ENCODE data around the gene HDAC3.

- TF ChIP-seq POLR2A (IDR thresholded peaks at IDR 0.05; ENCODE audit: borderline replicate concordance, extremely low read depth, insufficient read depth, insufficient read length) (no peak), ELF1 (IDR thresholded peaks at IDR 0.05; ENCODE audit: borderline replicate concordance, low read depth) (no peak), CTCF (IDR thresholded peaks at IDR 0.05 in 2 of 3, conservative IDR thresholded peaks at IDR 0.05 in 1 of 3; ENCODE audit: borderline replicate concordance in 1 of 3, insufficient read depth in 1 of 3, low read depth in 2 of 3, low read length in 2 of 3) (no peak), EZH2phosphoT487 (IDR thresholded peaks at IDR 0.05; ENCODE audit: borderline replicate concordance) (no peak), JUND (IDR thresholded peaks at IDR 0.05) (no peak), POLR2AphosphoS5 (IDR thresholded peaks at IDR 0.05; ENCODE audit: low read depth, low read length) (no peak), CEBPB (IDR thresholded peaks at IDR 0.05; ENCODE audit: low read depth) (no peak), ZBTB33 (IDR thresholded peaks at IDR 0.05; ENCODE audit: extremely low read depth, insufficient replicate concordance, low read length) (no peak), EZH2 (IDR thresholded peaks at IDR 0.05) (no peak), RAD21 (IDR thresholded peaks at IDR 0.05; ENCODE audit: low read depth) (no peak), ATF3 (IDR thresholded peaks at IDR 0.05) (no peak), YY1 (IDR thresholded peaks at IDR 0.05; ENCODE audit: extremely low read depth, insufficient replicate concordance, low read depth, low read length) (no peak)
- TF ChIP-seq, protein P1, sequence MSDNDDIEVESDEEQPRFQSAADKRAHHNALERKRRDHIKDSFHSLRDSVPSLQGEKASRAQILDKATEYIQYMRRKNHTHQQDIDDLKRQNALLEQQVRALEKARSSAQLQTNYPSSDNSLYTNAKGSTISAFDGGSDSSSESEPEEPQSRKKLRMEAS (IDR thresholded peaks at IDR 0.05) = no peak
Observed at GRCh38 chr5:141634720-141635119, 1.9 kb downstream of the HDAC3 start.
